ENCODE measurements around the gene TIMP1. TPM values are rescaled to one million over a fixed set of nuclear protein-coding genes. Genes with fewer than 3 reads are reported as not detected.

Gene TIMP1
- total and polyA plus RNA-seq, 10 of the 15 experiments (the other 5 are each of a cell fraction or from before 2014, with no cell fraction given), result 101 to 341 (median 134) TPM

GRCh38 chrX:47576021-47576898 lies 6.0 kb upstream of the TIMP1 start:
- WGBS (ENCODE audit: insufficient coverage, insufficient replicate concordance, low lambda C conversion rate, missing lambda C conversion rate), result 76% methylated on average over 20 of the region's 20 CpGs
- ChIA-PET POLR2A (interaction anchor here (0.5 kb wide), 1 partner anchor 17 kb away, joined by 3 read pairs; no protein-coding TSS in a partner anchor), CTCF (no interaction called here), RAD21 (ENCODE audit: unreplicated experiment) (no interaction called here), SMC1A (ENCODE audit: uncharacterized antibody, unreplicated experiment) (no interaction called here)
- no TSS peak for BruUV-seq (replicated peaks)
- H3K27me3 ChIP-seq (replicated peaks in 1 of 2; ENCODE audit: control insufficient read depth in 2 of 2, insufficient read depth in 2 of 2, low read length in 1 of 2), result no peaks in the 10 kb centered on the region
- H3K79me2 ChIP-seq (ENCODE audit: control insufficient read depth, insufficient read depth, low read length), result no peaks in the 10 kb centered on the region
- no peak overlapping the region for H2AFZ ChIP-seq (ENCODE audit: control insufficient read depth, low read depth, low read length)
- H3K4me3 ChIP-seq, result no peak overlapping the region
- no peaks in the 10 kb centered on the region; the same call in 2 of the 3 replicates for H3K9me3 ChIP-seq (replicated peaks; ENCODE audit: control insufficient read depth, insufficient read depth, low read length)
- intact Hi-C loops (cut with micrococcal nuclease; ENCODE audit: unreplicated experiment) (no loop called here), in situ Hi-C loops (cut with MboI) (no loop called here)
- H4K20me1 ChIP-seq (ENCODE audit: control insufficient read depth, insufficient read depth), result no peaks in the 10 kb centered on the region
- no peak overlapping the region for H3K4me2 ChIP-seq (ENCODE audit: control insufficient read depth, insufficient read depth)
- peaks cover 0 to under 1% of the 10 kb centered on the region in 2 experiments; a peak in 1 of 4 replicates for H3K36me3 ChIP-seq (ENCODE audit: control insufficient read depth in 2 of 2, insufficient read depth in 2 of 2, low read length in 1 of 2)
- peaks cover 8% of the 10 kb centered on the region for H3K4me1 ChIP-seq (ENCODE audit: control insufficient read depth, insufficient read depth, low read length)
- no peak for FAIRE-seq
- no peak overlapping the region for H3K27ac ChIP-seq (ENCODE audit: control insufficient read depth, insufficient read depth)
- no peak overlapping the region for H3K9ac ChIP-seq (ENCODE audit: control insufficient read depth, insufficient read depth, low read length)
- no peak for DNase-seq (ENCODE audit: low read depth, low spot score)
- no peak for ATAC-seq
- TF ChIP-seq NR2C2 (IDR thresholded peaks at IDR 0.05; ENCODE audit: borderline replicate concordance, control insufficient read depth, insufficient read length, low read depth) (no peak), SREBF1 (IDR thresholded peaks at IDR 0.05; ENCODE audit: low read length) (no peak), CEBPB (IDR thresholded peaks at IDR 0.05; ENCODE audit: borderline replicate concordance in 1 of 2, low read depth in 2 of 2, low read length in 2 of 2) (no peak), CBX5 (IDR thresholded peaks at IDR 0.05; ENCODE audit: low read depth) (no peak), KAT2A (conservative IDR thresholded peaks at IDR 0.05; ENCODE audit: control insufficient read depth, low read depth, low read length) (no peak), ZNF274 (IDR thresholded peaks at IDR 0.05; ENCODE audit: insufficient read depth, insufficient read length) (no peak), HDAC6 (IDR thresholded peaks at IDR 0.05; ENCODE audit: unreplicated experiment) (no peak), POLR2AphosphoS5 (IDR thresholded peaks at IDR 0.05; ENCODE audit: low read length) (no peak), NFIC (IDR thresholded peaks at IDR 0.05; ENCODE audit: low read depth, low read length) (no peak), NFXL1 (IDR thresholded peaks at IDR 0.05; ENCODE audit: borderline replicate concordance) (no peak), MEF2A (IDR thresholded peaks at IDR 0.05; ENCODE audit: insufficient read depth, low read depth, low read length) (no peak), ELK1 (IDR thresholded peaks at IDR 0.05; ENCODE audit: low read depth, low read length) (no peak), RAD51 (IDR thresholded peaks at IDR 0.05) (no peak), SIX5 (IDR thresholded peaks at IDR 0.05; ENCODE audit: low read depth, low read length, severe bottlenecking) (no peak), SPI1 (IDR thresholded peaks at IDR 0.05; ENCODE audit: borderline replicate concordance, insufficient read depth, low read depth, low read length) (no peak), HSF1 (IDR thresholded peaks at IDR 0.05; ENCODE audit: low read depth, low read length) (no peak), MTA2 (IDR thresholded peaks at IDR 0.05; ENCODE audit: low read depth) (no peak), USF1 (IDR thresholded peaks at IDR 0.05; ENCODE audit: borderline replicate concordance, extremely low read length, insufficient read depth, low read depth, low read length) (no peak), ZNF24 (IDR thresholded peaks at IDR 0.05) (no peak)

Data from GM12878 (cell line).